HEK293T (cell line): ENCODE results near the gene GTF2IRD1.

ENCODE experiments used
- BHLHE40 ChIP-seq: fragments of 450-650 bp; IDR thresholded peaks from 2 replicates; pipeline ENCODE4 v1.6.1; 2016; ENCODE audit warnings: mild to moderate bottlenecking, moderate library complexity, borderline replicate concordance
- CTBP1 ChIP-seq: fragments of 450-650 bp; IDR thresholded peaks from 2 replicates; pipeline ENCODE4 v1.6.1; 2016; ENCODE audit warnings: borderline replicate concordance
- FOXA1 ChIP-seq: fragments of 450-650 bp; IDR thresholded peaks from 2 replicates; pipeline ENCODE4 v1.6.1; 2016; ENCODE audit warnings: mild to moderate bottlenecking
- HDGF ChIP-seq: fragments of 450-650 bp; IDR thresholded peaks from 2 replicates; pipeline ENCODE4 v1.6.1; 2017; ENCODE audit warnings: antibody characterized with exemption, borderline replicate concordance
- PKNOX1 ChIP-seq: fragments of 450-650 bp; IDR thresholded peaks from 2 replicates; pipeline ENCODE4 v1.6.1; 2016
- ZNF384 ChIP-seq: fragments of 450-650 bp; IDR thresholded peaks from 2 replicates; pipeline ENCODE4 v1.6.1; 2016

GRCh38 chr7:74482629-74483401 is 29.1 kb downstream of the GTF2IRD1 start:
- no peak for TF ChIP-seq BHLHE40
- no peak for TF ChIP-seq ZNF384
- TF ChIP-seq HDGF = no peak
- no peak for TF ChIP-seq FOXA1
- TF ChIP-seq CTBP1 = no peak
- TF ChIP-seq PKNOX1 = no peak
